Hematopoietic multipotent progenitor cell treated with erythropoietin and hydrocortisone succinate and interleukin-3 and kit ligand, for 15 days (in vitro differentiated cells): ENCODE results near the gene RNF17.
"Not testable (repeated sequence)": the region's sequence is repeated elsewhere in the genome, so short reads cannot be mapped to it uniquely, and the experiment has no call there.

Experiments used
- DNase-seq: peaks from one replicate; pipeline ENCODE4 v3.0.0-alpha.2; 2015; ENCODE audit warnings: low spot score

RNF17 gene

GRCh38 chr13:24763596-24764275 is at the start of gene RNF17:
Gene RNF17, plus strand, starts transcription at chr13:24764169. Its CDS starts 35 bp downstream, at chr13:24764204.
- no peak for DNase-seq

GRCh38 chr13:24716011-24716410 is 48.0 kb upstream of the RNF17 start:
- no peak for DNase-seq

GRCh38 chr13:24716446-24716845 is 47.5 kb upstream of the RNF17 start:
- no peak for DNase-seq

- DNase-seq, result no peak
Observed at GRCh38 chr13:24717217-24717616, 46.8 kb upstream of the RNF17 start.

GRCh38 chr13:24718192-24718965 is 45.6 kb upstream of the RNF17 start:
- no peak for DNase-seq

GRCh38 chr13:24719139-24719538 is 44.8 kb upstream of the RNF17 start:
- no peak for DNase-seq

- no peak for DNase-seq
Observed at GRCh38 chr13:24723206-24723605, 40.8 kb upstream of the RNF17 start.

GRCh38 chr13:24724714-24725113 is 39.3 kb upstream of the RNF17 start:
- no peak for DNase-seq

- no peak for DNase-seq
Observed at GRCh38 chr13:24725379-24725778, 38.6 kb upstream of the RNF17 start.

GRCh38 chr13:24727731-24728601 is 36.0 kb upstream of the RNF17 start:
- peak; percentile 28 for DNase-seq

- DNase-seq, result not testable (repeated sequence)
Observed at GRCh38 chr13:24730873-24731567, 32.9 kb upstream of the RNF17 start.

GRCh38 chr13:24734950-24735349 is 29.0 kb upstream of the RNF17 start:
- no peak for DNase-seq

GRCh38 chr13:24737042-24737441 is 26.9 kb upstream of the RNF17 start:
- DNase-seq, result no peak

GRCh38 chr13:24738366-24738847 is 25.6 kb upstream of the RNF17 start:
- no peak for DNase-seq

- no peak for DNase-seq
Observed at GRCh38 chr13:24740014-24740890, 23.7 kb upstream of the RNF17 start.

- no peak for DNase-seq
Observed at GRCh38 chr13:24741016-24741662, 22.8 kb upstream of the RNF17 start.

- no peak for DNase-seq
Observed at GRCh38 chr13:24741791-24742190, 22.2 kb upstream of the RNF17 start.

GRCh38 chr13:24742294-24742693 is 21.7 kb upstream of the RNF17 start:
- no peak for DNase-seq

- no peak for DNase-seq
Observed at GRCh38 chr13:24742977-24743376, 21.0 kb upstream of the RNF17 start.

- DNase-seq, result no peak
Observed at GRCh38 chr13:24744247-24744646, 19.7 kb upstream of the RNF17 start.
